ENCODE results near the gene TTC24.
"Not testable (repeated sequence)": the region's sequence is repeated elsewhere in the genome, so short reads cannot be mapped to it uniquely, and the experiment has no call there.

TTC24 gene

DNA sequence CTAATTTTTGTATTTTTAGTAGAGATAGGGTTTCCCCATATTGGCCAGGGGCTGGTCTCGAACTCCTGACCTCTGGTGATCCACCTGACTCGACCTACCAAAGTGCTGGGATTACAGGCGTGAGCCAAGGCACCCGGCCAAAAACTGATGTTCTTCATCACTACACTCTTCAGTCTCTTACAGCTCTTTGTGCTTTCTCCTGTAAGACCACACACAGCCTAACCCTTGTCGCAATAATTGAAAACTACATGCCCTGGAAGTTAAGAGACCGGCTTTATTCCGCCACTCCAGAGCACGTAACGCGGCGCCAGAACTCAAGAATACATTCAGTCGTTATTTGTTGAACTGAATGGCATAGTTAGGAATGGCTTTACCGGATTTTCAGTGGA lies 21.2 kb downstream of the TTC24 start:
- H3K9me3 Mint-ChIP-seq: no peaks in the 10 kb centered on the region
- H3K4me3 Mint-ChIP-seq: peak overlapping the region; percentile 95
- H3K27me3 Mint-ChIP-seq: no peaks in the 10 kb centered on the region
- H3K4me1 Mint-ChIP-seq (ENCODE audit: low read depth): peaks cover 46% of the 10 kb centered on the region
- DNase-seq: peak; percentile 43
- peak overlapping the region; percentile 97 for H3K27ac Mint-ChIP-seq
- H3K36me3 Mint-ChIP-seq (ENCODE audit: low read depth): peaks cover 60% of the 10 kb centered on the region

DNA sequence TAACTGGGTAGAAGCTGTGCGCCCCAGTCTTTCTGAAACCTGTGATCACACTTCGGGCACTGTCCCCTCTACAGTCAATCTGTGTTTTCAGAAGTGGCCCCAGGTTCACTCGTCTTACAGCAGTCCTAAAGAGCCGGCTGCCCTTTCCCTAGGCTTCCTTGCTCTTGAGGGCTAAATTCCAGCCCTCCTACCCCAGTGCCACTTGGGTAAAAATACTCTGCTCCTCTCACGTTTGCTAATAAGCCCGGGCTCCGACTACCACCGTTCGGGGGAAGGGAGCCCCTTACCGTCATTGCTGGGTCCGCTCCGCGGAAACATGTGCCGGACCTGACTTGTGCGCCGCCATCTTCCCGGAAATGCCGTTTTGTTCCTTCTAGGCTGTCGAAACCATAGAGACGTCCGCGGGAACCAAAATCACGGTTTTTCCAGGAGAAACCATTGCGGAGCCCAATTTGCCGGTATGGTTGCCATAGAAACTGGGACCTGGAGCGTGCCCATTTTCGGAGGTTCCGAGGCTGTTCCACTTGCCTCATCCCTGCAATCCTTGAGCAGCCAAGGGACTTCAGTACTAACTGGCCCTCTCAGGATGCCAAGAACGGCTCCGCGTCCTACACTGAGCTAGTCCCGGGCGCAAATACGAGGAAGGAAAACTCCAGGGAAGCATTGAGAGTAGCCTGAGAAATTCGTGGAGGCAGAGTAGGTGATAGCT lies 21.8 kb downstream of the TTC24 start, which contains the start of gene GPATCH4:
TSS of gene GPATCH4 (minus strand) at position 358 of the 709 bp plus-strand sequence.
- DNase-seq: peak; percentile 85
- peaks cover 46% of the 10 kb centered on the region for H3K4me1 Mint-ChIP-seq (ENCODE audit: low read depth)
- peak within 1 kb of the TSS; percentile 95 for H3K4me3 Mint-ChIP-seq
- H3K36me3 Mint-ChIP-seq (ENCODE audit: low read depth): peaks cover 54% of the 10 kb centered on the region
- H3K27ac Mint-ChIP-seq: peak within 1 kb of the TSS; percentile 97
- no peaks in the 10 kb centered on the region for H3K27me3 Mint-ChIP-seq
- no peaks in the 10 kb centered on the region for H3K9me3 Mint-ChIP-seq

- DNase-seq: no peak
- Mint-ChIP-seq H3K4me3 (peak overlapping the region; percentile 95), H3K27ac (peak overlapping the region; percentile 97), H3K27me3 (no peaks in the 10 kb centered on the region), H3K9me3 (no peaks in the 10 kb centered on the region), H3K36me3 (ENCODE audit: low read depth) (peaks cover 48% of the 10 kb centered on the region), H3K4me1 (ENCODE audit: low read depth) (peaks cover 46% of the 10 kb centered on the region)
Observed at GRCh38 chr1:156601892-156602291, 22.4 kb downstream of the TTC24 start.

GRCh38 chr1:156602557-156602993 lies 23.1 kb downstream of the TTC24 start:
- Mint-ChIP-seq H3K27ac (peak overlapping the region; percentile 85), H3K4me1 (ENCODE audit: low read depth) (peaks cover 42% of the 10 kb centered on the region), H3K4me3 (peak overlapping the region; percentile 60), H3K9me3 (no peaks in the 10 kb centered on the region), H3K36me3 (ENCODE audit: low read depth) (peaks cover 41% of the 10 kb centered on the region), H3K27me3 (no peaks in the 10 kb centered on the region)
- no peak for DNase-seq

- H3K27ac Mint-ChIP-seq; DNase-seq; H3K4me3 Mint-ChIP-seq; H3K36me3 Mint-ChIP-seq (ENCODE audit: low read depth); H3K9me3 Mint-ChIP-seq; H3K27me3 Mint-ChIP-seq: not testable (repeated sequence)
- peaks cover 18% of the 10 kb centered on the region for H3K4me1 Mint-ChIP-seq (ENCODE audit: low read depth)
Observed at GRCh38 chr1:156607344-156607743, 27.8 kb downstream of the TTC24 start.

DNA sequence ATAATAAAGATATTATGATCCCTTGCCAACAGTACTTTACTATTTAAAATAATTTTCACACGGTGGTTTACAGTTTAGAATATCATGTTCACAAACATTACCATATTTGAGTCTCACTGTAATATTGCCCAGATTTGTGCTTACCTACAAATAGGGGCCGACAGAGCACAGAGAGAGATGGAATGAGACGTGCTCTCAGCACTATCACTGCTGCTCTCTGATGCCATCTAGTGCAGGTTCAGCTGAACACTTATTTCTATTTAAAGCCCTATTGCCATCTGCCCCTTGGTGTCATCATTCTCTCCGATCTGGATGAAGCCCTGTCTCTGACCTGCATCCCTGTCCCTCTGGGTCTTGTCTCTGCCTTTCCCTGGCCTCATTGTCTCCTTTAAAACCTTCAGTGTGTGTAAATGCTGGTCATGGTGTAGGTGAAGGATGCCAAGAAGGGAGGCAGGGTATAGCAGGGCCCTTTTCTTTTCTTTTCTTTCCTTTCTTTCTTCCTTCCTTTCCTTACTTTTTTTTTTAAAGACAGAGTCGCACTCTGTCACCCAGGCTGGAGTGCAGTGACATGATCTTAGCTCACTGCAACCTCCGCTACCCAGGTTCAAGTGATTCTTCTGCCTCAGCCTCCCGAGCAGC lies 28.6 kb downstream of the TTC24 start:
- H3K27ac Mint-ChIP-seq: no peak overlapping the region
- H3K9me3 Mint-ChIP-seq: no peaks in the 10 kb centered on the region
- no peaks in the 10 kb centered on the region for H3K36me3 Mint-ChIP-seq (ENCODE audit: low read depth)
- peaks cover 11% of the 10 kb centered on the region for H3K4me1 Mint-ChIP-seq (ENCODE audit: low read depth)
- H3K4me3 Mint-ChIP-seq: no peak overlapping the region
- peaks cover 10% of the 10 kb centered on the region for H3K27me3 Mint-ChIP-seq
- peak; percentile 57 for DNase-seq

DNA sequence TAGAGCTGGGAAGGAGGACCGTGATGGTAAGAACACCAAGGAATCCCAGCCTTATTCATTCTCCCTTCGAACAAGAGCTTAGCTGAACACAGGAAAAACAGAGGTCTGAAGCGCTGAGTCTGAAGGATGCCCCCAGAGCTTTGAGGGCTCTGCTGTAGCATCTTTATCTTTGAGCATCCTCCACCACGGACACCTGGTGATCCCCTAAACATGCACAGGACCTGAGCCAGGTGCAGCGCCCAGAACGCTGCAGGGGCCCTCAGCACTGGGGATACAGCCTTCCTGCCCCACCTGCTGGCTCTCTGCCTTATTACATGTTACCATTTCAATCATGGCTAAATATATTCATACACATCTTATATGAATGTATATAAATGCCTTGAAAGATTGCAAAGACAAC lies 29.5 kb downstream of the TTC24 start:
- Mint-ChIP-seq H3K4me3 (no peak overlapping the region), H3K4me1 (ENCODE audit: low read depth) (peaks cover 10% of the 10 kb centered on the region), H3K27me3 (peaks cover 10% of the 10 kb centered on the region), H3K27ac (no peak overlapping the region), H3K9me3 (no peaks in the 10 kb centered on the region), H3K36me3 (ENCODE audit: low read depth) (no peaks in the 10 kb centered on the region)
- peak; percentile 65 for DNase-seq

DNA sequence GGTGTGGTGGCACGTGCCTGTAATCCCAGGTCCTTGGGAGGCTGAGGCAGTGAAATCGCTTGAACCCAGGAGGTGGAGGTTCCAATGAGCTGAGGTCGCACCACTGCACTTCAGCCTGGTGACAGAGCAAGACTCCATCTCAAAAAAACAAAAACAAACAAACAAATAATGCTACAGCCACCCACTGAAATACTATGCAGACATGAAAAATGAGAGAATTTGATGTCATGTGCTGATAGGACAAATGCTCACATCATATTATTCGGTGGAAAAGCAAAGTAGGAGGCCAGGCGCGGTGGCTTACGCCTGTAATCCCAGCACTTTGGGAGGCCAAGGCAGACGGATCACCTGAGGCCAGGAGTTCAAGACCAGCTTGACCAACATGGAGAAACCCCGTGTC lies 30.5 kb downstream of the TTC24 start:
- Mint-ChIP-seq H3K27me3 (peaks cover 12% of the 10 kb centered on the region), H3K4me1 (ENCODE audit: low read depth) (peaks cover 10% of the 10 kb centered on the region)
- H3K36me3 Mint-ChIP-seq (ENCODE audit: low read depth); H3K4me3 Mint-ChIP-seq; DNase-seq; H3K27ac Mint-ChIP-seq; H3K9me3 Mint-ChIP-seq: not testable (repeated sequence)

GRCh38 chr1:156612666-156613065 lies 33.1 kb downstream of the TTC24 start:
- no peaks in the 10 kb centered on the region for H3K9me3 Mint-ChIP-seq
- DNase-seq: no peak
- H3K27me3 Mint-ChIP-seq: peaks cover 29% of the 10 kb centered on the region
- H3K36me3 Mint-ChIP-seq (ENCODE audit: low read depth): no peaks in the 10 kb centered on the region
- H3K4me1 Mint-ChIP-seq (ENCODE audit: low read depth): peaks cover 10% of the 10 kb centered on the region
- H3K4me3 Mint-ChIP-seq: no peak overlapping the region
- no peak overlapping the region for H3K27ac Mint-ChIP-seq

DNA sequence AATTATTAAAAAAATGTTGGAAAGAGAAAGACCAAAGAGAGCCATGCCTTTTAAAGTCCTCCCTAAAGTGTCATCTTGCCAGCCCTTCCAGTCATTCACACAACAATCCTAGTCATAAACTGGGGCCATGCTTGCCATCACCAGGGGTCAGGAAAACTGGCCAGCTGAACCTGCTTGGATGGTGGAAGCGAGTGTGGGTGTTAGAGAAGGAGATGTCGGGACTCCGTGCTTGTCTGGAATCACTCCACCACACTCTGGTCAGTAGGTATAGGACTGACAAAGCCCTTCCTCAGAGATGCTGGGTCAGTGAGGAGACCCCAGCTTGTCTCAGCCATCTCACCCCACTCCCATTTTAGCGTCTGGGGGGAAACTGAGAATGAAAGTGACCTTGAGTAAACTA lies 36.4 kb downstream of the TTC24 start:
- no peaks in the 10 kb centered on the region for H3K9me3 Mint-ChIP-seq
- H3K27me3 Mint-ChIP-seq: peaks cover 57% of the 10 kb centered on the region
- DNase-seq: no peak
- H3K36me3 Mint-ChIP-seq (ENCODE audit: low read depth): no peaks in the 10 kb centered on the region
- no peaks in the 10 kb centered on the region for H3K4me1 Mint-ChIP-seq (ENCODE audit: low read depth)
- no peak overlapping the region for H3K27ac Mint-ChIP-seq
- no peak overlapping the region for H3K4me3 Mint-ChIP-seq

DNA sequence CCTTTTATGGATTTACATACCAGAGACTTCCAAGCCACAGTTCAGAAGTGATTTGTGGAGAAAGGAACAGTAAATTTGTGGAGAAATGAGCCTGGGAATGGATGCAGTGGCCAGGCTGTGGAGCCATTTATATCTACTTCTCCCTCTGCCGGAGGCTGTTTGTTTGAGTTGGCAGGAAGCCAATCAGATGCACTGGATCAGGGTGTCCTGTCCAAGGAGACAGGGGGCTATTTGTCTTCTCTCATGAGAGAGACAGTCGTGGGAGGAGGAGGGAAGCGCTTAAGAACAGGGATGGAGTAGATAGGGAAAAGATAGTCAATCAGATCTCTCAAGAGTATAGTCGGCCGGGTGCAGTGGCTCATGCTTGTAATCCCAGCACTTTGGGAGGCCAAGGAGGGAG lies 36.9 kb downstream of the TTC24 start:
- H3K27ac Mint-ChIP-seq: no peak overlapping the region
- H3K4me3 Mint-ChIP-seq: no peak overlapping the region
- no peaks in the 10 kb centered on the region for H3K9me3 Mint-ChIP-seq
- no peaks in the 10 kb centered on the region for H3K36me3 Mint-ChIP-seq (ENCODE audit: low read depth)
- H3K4me1 Mint-ChIP-seq (ENCODE audit: low read depth): no peaks in the 10 kb centered on the region
- no peak for DNase-seq
- H3K27me3 Mint-ChIP-seq: peaks cover 61% of the 10 kb centered on the region

DNA sequence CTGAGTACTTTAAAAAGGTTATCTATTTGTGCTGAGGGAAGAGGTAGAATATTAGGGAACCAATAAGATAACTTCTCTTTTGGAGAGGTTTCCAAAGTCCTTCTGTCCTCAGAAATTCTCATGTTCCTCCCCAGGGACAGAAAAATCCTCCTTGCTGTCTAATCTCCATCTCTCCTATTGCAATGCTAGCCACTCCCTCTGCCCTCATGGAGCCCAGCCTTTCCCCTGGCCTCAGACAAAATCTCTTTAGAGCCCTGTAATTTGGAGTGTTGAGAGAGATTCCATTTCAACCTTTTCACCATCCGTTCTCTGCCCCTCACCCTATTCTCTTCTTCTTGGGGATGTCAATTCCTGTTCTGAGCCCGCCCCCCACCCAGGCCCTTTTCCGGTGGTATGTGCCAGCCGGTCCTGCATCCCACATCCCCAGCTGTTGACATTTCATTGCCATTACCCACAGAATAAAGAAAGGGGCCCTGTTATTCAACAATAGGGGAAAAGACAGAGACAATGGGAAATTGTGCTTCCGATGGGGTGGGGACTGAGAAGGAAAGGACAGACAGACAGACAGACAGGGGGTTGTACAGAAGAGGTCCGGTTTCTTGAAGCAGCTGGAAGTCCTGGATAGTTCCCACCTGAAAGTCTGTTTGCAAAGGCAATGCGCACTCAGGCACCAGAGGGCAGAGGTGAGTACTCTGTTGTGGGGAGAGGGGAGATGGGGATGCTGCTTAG lies 39.5 kb downstream of the TTC24 start, which contains the start of gene HAPLN2:
TSS of gene HAPLN2 (plus strand) at position 563 of the 729 bp plus-strand sequence. CDS start 4,076 bp downstream, outside the sequence.
- Mint-ChIP-seq H3K27ac (no peak within 1 kb of the TSS), H3K27me3 (peaks cover 75% of the 10 kb centered on the region), H3K4me1 (ENCODE audit: low read depth) (no peaks in the 10 kb centered on the region), H3K4me3 (no peak within 1 kb of the TSS), H3K36me3 (ENCODE audit: low read depth) (no peaks in the 10 kb centered on the region), H3K9me3 (no peaks in the 10 kb centered on the region)
- no peak for DNase-seq

GRCh38 chr1:156619582-156619955 lies 40.0 kb downstream of the TTC24 start:
- Mint-ChIP-seq H3K9me3 (no peaks in the 10 kb centered on the region), H3K27me3 (peaks cover 79% of the 10 kb centered on the region), H3K36me3 (ENCODE audit: low read depth) (no peaks in the 10 kb centered on the region), H3K4me1 (ENCODE audit: low read depth) (peaks cover 3% of the 10 kb centered on the region), H3K27ac (no peak overlapping the region), H3K4me3 (no peak overlapping the region)
- no peak for DNase-seq

DNA sequence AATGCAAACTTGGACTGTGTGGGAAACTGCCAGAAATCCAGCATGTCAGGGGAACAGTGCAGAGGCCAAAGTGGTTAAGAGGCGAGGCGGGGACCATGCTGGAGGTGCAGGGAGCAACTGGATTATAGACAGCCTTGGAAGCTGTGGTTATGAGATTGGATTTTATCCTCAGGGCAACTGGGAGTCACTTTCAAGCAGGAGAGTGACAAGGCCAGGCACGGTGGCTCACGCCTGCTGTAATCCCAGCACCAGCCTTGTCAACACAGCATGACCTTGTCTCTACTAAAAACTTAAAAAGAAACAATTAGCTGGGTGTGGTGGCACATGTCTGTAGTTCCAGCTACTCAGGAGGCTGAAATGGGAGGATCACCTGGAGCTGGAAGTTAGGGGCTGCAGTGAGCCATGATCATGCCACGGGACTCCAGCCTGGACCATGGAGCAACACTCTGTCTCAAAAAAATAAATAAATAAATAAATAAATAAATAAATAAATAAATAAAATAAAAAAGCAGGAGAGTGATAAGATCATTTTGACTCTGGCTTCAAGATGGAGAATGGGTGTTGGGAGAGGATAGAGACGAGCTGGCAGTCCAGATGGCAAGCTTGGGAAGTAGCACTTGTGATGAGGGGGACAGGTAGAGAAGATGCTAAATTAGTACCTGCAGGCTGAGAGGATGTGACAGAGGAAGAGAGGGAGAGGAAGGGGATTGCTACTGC lies 43.2 kb downstream of the TTC24 start:
- H3K27me3 Mint-ChIP-seq: peaks cover 82% of the 10 kb centered on the region
- no peaks in the 10 kb centered on the region for H3K36me3 Mint-ChIP-seq (ENCODE audit: low read depth)
- no peak for DNase-seq
- peaks cover 12% of the 10 kb centered on the region for H3K4me1 Mint-ChIP-seq (ENCODE audit: low read depth)
- H3K4me3 Mint-ChIP-seq: no peak overlapping the region
- no peak overlapping the region for H3K27ac Mint-ChIP-seq
- no peaks in the 10 kb centered on the region for H3K9me3 Mint-ChIP-seq

All from activated T-cell treated with anti-CD3 and anti-CD28 coated beads, Interleukin-2, amount 50 U/mL, for 24 hours (primary cell).